HEK293T (cell line): ENCODE results near the gene MRPS34.

ENCODE experiments used
- CTCF ChIA-PET: fragments of 350-600 bp; formaldehyde crosslinking; extraction: SDS; loops from one replicate; lab custom pipeline; 2021; ENCODE audit warnings: antibody characterized with exemption, inconsistent platforms; lab: Yijun Ruan, JAX
- POLR2A ChIA-PET: fragments of 350-600 bp; formaldehyde crosslinking; extraction: SDS; loops from one replicate; lab custom pipeline; 2020; ENCODE audit warnings: antibody characterized with exemption, inconsistent platforms; lab: Yijun Ruan, JAX
- DNase-seq: peaks from one replicate; pipeline ENCODE4 v3.0.0; 2012; ENCODE audit warnings: mixed read lengths; ENCODE audit errors: extremely low spot score
- ARNT ChIP-seq: fragments of 450-650 bp; IDR thresholded peaks from 2 replicates; pipeline ENCODE4 v1.6.1; 2017; ENCODE audit warnings: mild to moderate bottlenecking
- BHLHE40 ChIP-seq: fragments of 450-650 bp; IDR thresholded peaks from 2 replicates; pipeline ENCODE4 v1.6.1; 2016; ENCODE audit warnings: mild to moderate bottlenecking, moderate library complexity, borderline replicate concordance
- CTBP1 ChIP-seq: fragments of 450-650 bp; IDR thresholded peaks from 2 replicates; pipeline ENCODE4 v1.6.1; 2016; ENCODE audit warnings: borderline replicate concordance
- ELF4 ChIP-seq: fragments of 450-650 bp; IDR thresholded peaks from 2 replicates; pipeline ENCODE4 v1.6.1; 2017; ENCODE audit warnings: antibody characterized with exemption
- FOXA1 ChIP-seq: fragments of 450-650 bp; IDR thresholded peaks from 2 replicates; pipeline ENCODE4 v1.6.1; 2016; ENCODE audit warnings: mild to moderate bottlenecking
- FOXK2 ChIP-seq: fragments of 450-650 bp; IDR thresholded peaks from 2 replicates; pipeline ENCODE4 v1.6.1; 2016; ENCODE audit warnings: mild to moderate bottlenecking
- FOXM1 ChIP-seq: fragments of 450-650 bp; IDR thresholded peaks from 2 replicates; pipeline ENCODE4 v1.6.1; 2017; ENCODE audit warnings: mild to moderate bottlenecking, borderline replicate concordance
- HDGF ChIP-seq: fragments of 450-650 bp; IDR thresholded peaks from 2 replicates; pipeline ENCODE4 v1.6.1; 2017; ENCODE audit warnings: antibody characterized with exemption, borderline replicate concordance
- L3MBTL2 ChIP-seq: fragments of 450-650 bp; conservative IDR thresholded peaks from 2 replicates; pipeline ENCODE4 v1.6.1; 2016; ENCODE audit warnings: mild to moderate bottlenecking
- LEF1 ChIP-seq: fragments of 450-650 bp; IDR thresholded peaks from 2 replicates; pipeline ENCODE4 v1.6.1; 2017; ENCODE audit warnings: mild to moderate bottlenecking, borderline replicate concordance
- NFRKB ChIP-seq: fragments of 450-650 bp; IDR thresholded peaks from 2 replicates; pipeline ENCODE4 v1.6.1; 2016; ENCODE audit warnings: mild to moderate bottlenecking, moderate library complexity
- PKNOX1 ChIP-seq: fragments of 450-650 bp; IDR thresholded peaks from 2 replicates; pipeline ENCODE4 v1.6.1; 2016
- SP1 ChIP-seq: fragments of 450-650 bp; IDR thresholded peaks from 2 replicates; pipeline ENCODE4 v1.6.1; 2017
- SUZ12 ChIP-seq: fragments of 450-650 bp; IDR thresholded peaks from 2 replicates; pipeline ENCODE4 v1.6.1; 2016; ENCODE audit warnings: mild to moderate bottlenecking
- TARDBP ChIP-seq: fragments of 450-650 bp; IDR thresholded peaks from 2 replicates; pipeline ENCODE4 v1.6.1; 2016
- ZNF384 ChIP-seq: fragments of 450-650 bp; IDR thresholded peaks from 2 replicates; pipeline ENCODE4 v1.6.1; 2016

The MRPS34 gene

DNA sequence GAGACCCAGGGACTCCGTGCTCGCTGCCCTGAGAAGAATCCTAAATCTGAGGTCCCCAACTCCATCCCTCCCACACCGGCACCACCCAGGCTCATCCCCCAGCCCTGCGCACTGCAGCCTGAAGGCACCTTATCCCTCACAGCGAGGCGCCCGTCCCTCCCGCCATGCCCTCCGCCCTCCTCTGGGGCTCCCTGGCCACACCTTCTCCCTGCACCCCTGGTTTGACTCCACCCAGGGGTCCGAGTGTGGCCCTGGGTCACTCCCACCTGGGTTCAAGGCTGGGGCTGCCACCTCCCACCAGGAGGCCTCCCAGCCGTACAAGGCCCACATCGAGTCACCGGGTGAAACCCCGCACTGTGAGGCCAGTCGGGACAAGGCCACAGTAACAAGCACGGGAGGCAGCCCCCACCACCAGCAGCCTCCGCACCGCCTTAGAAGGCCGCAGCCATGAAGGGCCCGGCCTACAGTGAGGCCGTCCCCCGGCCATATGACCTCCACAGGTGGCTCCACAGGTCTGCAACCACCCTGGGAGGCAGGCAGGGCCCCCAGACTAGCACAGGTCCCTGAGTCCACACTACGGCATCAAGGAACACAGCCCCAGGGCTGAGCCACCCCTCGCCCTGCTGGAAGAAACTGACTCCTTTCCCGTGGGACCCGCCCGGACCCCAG is 45.4 kb upstream of the MRPS34 start:
- POLR2A ChIA-PET: no interaction called here
- no peak for DNase-seq
- CTCF ChIA-PET: no interaction called here
- TF ChIP-seq FOXM1 (no peak), TARDBP (no peak), PKNOX1 (no peak), SUZ12 (no peak), SP1 (no peak), BHLHE40 (no peak), HDGF (no peak), FOXA1 (no peak), ELF4 (no peak), CTBP1 (no peak), FOXK2 (no peak)

GRCh38 chr16:1817716-1818115 is 44.8 kb upstream of the MRPS34 start:
- DNase-seq: no peak
- TF ChIP-seq L3MBTL2: no peak
- no peak for TF ChIP-seq LEF1
- TF ChIP-seq ZNF384: no peak
- CTCF ChIA-PET: no interaction called here
- POLR2A ChIA-PET: interaction anchor here (0.8 kb wide), 1 partner anchor 9 kb away, joined by 3 read pairs; the partner anchor contains the start of genes FAHD1 and HAGH

GRCh38 chr16:1817276-1817589 is 44.3 kb upstream of the MRPS34 start:
- no peak for DNase-seq
- CTCF ChIA-PET: no interaction called here
- TF ChIP-seq FOXA1 (no peak), LEF1 (no peak)
- POLR2A ChIA-PET: interaction anchor here (0.7 to 0.8 kb wide), 2 partner anchors 10 to 112 kb away, joined by 3 read pairs; partner anchors contain the start of genes FAHD1 and HAGH

- POLR2A ChIA-PET: interaction anchor here (0.7 kb wide), 1 partner anchor 113 kb away, joined by 3 read pairs; no protein-coding TSS in a partner anchor
- no peak for TF ChIP-seq ELF4
- TF ChIP-seq BHLHE40: no peak
- TF ChIP-seq TARDBP: no peak
- TF ChIP-seq NFRKB: no peak
- no peak for TF ChIP-seq FOXM1
- no peak for TF ChIP-seq SUZ12
- DNase-seq: no peak
- CTCF ChIA-PET: no interaction called here
Measured at GRCh38 chr16:1816396-1817275, 43.7 kb upstream of the MRPS34 start.

GRCh38 chr16:1815461-1815860 is 42.5 kb upstream of the MRPS34 start:
- ChIA-PET POLR2A (no interaction called here), CTCF (no interaction called here)
- TF ChIP-seq SUZ12 (no peak), PKNOX1 (no peak), FOXK2 (no peak), FOXA1 (no peak)
- DNase-seq: no peak

GRCh38 chr16:1812732-1813163 is 39.8 kb upstream of the MRPS34 start:
- TF ChIP-seq TARDBP (0 out of 2 replicates have a peak, but pooled peaks have one; percentile 40), L3MBTL2 (peak; percentile 37), FOXA1 (no peak)
- POLR2A ChIA-PET: interaction anchor here (0.9 to 1.5 kb wide), 4 partner anchors 8 to 152 kb away, joined by 3 to 4 read pairs (median 4); partner anchors contain the start of genes FAHD1, HAGH and RPS2
- peak; percentile 68 for DNase-seq
- CTCF ChIA-PET: no interaction called here

GRCh38 chr16:1810536-1810935 is 37.6 kb upstream of the MRPS34 start:
- TF ChIP-seq ZNF384 (no peak), ARNT (no peak), ELF4 (no peak), BHLHE40 (no peak), FOXM1 (no peak), FOXK2 (no peak), SP1 (no peak), L3MBTL2 (no peak), TARDBP (no peak), PKNOX1 (no peak), CTBP1 (no peak), HDGF (no peak), LEF1 (no peak)
- ChIA-PET POLR2A (interaction anchor here (0.9 to 1.4 kb wide), 2 partner anchors 17 to 28 kb away, joined by 3 read pairs; partner anchors contain the start of genes FAHD1, NUBP2 and SPSB3), CTCF (no interaction called here)
- no peak for DNase-seq
